SKM-1 treated with dmso at 0.1 percent for 144 hours (cell line): ENCODE measurements around the gene GPC3.

Source experiments
- DNase-seq: peaks from one replicate; lab custom pipeline; 2025; ENCODE audit not compliant: unreplicated experiment; lab: John Stamatoyannopoulos, UW

The GPC3 gene

DNA sequence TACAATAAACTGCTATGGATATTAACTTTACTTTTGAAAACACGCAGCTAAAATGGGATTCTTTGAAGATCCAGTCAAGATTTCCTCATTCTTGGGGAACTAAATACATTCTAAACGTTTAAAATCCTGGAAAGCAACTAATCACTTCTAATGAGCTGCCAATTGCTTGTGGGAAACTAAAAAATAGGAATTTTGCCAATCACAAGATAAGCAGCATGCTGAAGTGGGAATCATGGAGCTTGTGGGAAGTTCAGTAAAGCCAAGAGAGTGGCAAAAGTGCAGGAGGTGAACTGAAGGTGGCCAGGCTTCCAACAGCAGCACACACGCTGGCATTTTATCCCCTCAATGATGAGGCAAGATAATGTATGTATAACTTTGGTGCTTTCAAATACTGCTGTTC is 133.0 kb downstream of the GPC3 start:
- no peak for DNase-seq

DNA sequence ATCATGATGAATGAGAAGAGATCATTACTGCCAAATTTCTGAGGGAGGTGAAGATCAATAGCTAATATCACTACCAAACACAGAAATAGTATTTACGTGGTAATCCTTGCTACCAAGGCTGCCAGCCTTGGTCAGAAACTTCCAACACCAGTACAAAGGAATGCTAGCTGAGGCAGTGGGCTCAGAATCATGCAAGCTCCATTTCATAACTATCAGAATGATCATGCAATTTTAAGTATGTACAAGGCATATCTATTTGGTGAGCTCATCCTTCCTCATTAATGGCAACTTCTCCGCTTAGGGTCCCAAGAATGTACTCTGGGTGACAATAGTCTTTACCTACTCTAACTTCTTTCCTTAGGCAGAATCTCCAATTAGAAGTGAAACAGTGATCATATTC is 135.0 kb downstream of the GPC3 start:
- DNase-seq, result no peak

DNA sequence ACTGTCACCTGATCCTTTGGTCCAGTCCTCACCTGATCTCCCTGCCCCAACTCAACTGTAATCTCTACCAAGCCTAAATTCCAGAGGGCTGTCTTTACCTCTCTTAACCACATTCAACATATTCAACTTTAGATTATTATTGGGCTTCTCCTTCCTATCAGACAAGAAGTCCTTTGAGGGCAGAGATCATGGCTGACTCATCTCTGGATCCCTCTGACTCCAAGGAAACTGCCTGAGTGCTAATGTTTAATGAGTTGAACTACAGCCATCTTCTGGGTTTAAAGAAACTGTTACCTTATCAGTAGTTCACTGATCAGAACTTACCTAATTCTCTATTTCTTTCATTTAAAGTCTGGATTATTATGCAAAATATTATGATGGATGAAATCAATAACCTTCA is 135.7 kb downstream of the GPC3 start:
- no peak for DNase-seq

DNA sequence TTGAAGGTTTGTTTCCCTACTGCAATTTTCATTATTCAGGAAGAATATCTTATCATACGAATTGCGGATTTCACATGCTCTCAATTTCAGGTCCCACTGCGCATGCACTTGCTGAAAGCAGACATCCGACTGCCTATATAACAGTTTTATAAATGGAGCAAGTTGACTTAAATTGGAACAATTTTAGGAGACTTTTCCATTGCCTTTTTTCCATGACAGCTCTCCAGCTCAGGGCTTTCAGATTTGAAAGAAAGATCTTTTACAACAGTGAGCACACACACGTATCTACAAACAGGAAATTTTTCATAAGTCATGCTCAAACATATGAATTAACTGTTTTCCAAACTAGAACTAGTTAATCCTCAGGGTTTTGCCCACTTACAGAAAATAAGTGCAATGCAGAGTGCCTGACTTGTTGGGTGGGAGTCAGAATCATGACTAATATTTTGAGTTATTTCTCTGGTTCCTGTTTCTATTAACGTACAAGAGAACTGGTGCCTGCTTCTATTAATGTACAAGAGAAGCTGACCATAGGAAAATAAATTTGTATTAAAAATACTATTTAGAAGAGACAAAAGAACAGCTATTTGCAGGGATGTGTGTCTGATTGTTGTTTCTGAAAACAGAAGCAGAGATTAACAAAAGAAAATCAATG is 137.9 kb downstream of the GPC3 start:
- no peak for DNase-seq

DNA sequence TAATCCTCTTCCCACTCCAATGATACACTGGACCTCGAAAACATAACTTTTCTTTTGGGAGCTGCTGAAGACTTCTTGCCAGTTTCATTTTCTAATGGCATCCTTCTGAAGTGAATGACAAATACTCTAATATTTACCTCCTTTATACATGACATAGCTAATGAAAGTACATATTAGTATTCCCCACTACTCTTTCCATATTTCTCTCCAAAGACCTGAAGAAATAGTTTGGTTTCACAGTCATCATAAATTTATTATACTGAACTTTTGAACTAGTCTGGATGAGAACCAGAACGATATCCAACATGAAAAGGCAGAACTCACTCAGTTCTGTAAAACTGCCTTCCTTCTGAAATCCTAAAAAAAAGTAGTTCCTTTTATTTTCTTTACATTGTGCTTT is 139.1 kb downstream of the GPC3 start:
- no peak for DNase-seq

DNA sequence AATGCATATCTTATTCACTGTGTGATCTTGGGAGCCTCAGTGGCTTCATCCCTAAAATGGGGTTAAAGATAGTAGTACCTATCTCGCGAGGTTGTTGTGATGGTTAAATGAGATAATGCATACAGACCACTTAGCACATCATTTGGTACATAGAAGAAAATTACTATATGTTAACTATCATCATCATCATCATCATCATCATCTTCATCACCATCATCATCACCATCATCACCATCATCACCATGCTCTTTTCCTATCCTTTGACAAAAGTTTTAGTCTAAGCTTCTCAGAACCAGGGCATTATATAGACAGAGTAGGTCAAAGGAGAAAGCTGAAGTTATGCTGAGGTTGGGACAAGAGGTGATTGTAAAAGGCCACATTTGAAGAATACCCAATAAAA is 145.0 kb downstream of the GPC3 start:
- DNase-seq, result no peak

DNA sequence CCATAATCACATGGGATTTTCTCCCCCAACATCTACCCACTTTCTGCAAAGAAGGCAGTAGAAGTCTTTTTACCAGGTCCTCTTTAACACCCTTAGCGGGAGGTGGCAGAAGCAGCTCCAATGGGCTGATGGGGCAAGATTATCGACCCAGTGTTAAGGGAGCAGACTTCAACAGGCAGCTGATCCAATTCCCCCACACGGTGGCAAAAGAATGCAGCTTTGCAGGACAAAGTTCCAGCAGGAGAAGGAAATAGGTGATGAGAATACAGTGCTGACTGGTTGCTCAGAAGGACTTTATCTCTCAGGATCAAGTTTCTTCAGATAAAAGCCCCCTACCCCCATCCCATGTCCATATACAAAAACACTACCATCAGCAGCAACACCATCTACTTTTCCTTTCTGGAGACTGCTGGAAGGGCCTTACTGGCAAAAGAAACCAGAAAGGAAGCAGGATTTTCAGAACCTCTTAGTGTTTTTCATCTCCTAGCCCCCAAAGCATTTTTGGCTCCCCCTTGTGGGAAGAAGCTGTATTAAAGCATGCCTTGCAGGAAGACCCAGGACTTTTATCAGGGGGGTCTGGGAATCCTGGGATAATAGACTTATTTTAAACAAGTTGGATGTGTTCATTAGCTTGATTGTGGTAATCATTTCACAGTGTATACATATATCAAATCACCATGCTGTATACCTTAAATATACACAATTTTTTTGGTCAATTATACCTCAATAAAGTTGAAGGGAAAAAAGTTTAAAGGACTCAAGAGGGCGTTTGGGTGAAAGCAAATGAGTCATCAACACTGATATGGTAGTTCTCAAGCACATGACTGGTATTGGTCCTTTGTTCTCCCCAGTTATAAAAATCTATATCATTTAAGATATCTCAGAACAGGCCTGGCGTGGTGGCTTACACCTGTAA is 146.4 kb downstream of the GPC3 start:
- no peak for DNase-seq

DNA sequence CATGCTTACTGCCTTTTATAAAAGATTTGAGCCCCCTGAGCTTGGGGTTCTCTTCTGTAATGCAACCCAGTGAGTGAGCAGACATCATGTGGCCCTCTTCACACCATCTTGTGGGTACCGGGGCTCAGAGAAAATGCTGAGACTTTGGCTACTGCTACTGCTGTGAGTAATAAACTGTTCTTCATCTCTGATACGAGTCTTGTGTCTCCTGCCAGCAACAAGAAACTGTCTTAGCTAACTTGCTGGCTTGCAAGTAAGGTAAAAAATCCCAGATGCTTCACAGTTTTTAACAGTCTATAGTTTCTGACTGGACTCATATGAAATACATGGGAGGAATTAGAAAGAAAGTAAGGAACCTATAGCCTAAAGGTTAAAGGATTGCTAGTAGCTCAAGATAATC is 148.3 kb downstream of the GPC3 start:
- no peak for DNase-seq

DNA sequence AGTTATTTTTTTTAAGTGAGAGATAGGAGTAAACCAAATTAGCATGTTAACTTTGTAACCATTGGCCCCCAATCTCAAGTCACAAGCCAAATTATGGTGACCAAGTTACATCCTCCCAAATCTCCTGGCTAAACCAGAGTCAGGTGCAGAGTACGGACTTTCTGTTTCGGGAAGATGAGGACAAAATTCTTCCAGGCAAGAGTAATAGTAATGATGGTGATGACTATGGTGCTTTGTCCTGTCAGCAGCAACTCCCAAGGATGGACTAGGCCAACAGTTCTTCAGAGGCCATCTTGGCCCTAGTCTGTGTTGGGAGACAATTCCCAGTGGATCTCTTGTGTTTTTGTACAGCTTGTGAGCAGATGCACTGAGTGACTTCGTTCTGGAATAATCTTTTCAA is 148.8 kb downstream of the GPC3 start:
- no peak for DNase-seq

DNA sequence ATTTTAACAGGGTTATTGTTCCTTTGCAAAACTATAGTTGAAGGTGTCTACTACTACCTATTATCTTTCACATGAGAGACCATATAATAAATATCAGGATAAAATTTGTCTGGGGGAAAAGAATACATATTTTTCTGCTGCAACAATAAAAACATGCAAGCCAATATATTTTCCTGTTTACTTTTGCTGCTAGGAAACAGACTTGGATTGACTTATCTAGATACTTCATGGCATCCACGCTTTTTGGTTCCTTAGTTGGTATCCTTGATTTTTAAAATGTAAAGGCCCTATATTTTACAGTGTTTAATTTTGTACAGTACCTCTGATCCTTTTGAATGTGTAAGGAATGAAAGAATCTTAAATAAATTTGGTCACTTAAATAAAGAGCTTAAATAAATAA is 150.6 kb downstream of the GPC3 start:
- DNase-seq, result no peak

DNA sequence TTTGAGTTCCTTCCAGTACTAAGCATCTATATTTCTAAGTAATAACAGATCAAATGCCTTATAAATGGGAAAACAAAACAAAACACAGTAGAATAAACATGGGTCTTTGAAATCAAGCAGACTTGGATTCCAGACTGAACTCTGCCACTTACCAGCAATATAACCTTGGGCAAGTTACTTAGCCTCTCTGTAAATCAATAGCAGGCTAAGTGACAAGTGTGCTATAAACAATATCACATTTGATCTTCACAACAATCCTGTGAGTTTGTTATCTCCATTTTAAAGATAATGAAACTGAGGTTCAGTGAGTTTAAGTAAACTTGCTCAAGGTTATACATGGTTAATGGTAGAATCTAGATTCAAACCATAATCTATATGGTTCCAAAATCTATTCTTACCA is 165.8 kb downstream of the GPC3 start:
- no peak for DNase-seq

DNA sequence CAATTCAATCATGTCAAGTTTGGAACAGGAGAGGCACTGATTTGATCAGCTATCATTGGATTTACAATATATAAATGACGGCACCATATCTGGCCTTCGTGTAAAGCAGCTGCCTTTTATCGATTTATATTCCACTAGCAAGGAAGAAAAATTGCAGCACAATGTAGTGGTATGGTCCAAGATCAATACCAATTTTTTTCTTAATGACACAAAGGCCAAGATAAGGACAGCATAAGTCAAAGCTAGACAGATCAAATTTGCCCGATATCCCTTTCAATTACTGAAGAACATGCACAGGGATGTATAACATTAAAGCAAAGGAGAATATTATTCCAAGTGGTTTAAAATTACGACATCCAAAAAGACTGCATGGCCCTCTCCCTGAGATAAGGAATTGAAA is 167.4 kb downstream of the GPC3 start:
- no peak for DNase-seq

DNA sequence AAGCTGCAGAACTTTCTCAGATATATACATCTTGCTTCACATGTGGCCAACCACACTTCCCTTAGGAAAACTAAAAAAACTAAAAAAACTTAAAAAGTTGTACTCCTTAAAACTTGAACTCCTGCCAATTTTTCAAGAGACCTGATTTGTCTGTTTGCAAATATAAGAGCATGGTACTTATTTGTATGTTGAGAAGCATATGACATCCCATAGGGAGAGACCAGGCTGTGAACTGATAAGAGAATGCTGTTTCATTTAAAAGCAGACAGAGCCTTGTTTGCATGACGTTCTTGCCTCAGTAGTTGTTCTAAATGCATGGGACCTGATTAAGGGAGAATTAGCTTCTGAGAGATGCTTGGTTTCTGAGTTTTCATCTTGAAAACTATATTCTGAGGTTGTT is 169.9 kb downstream of the GPC3 start:
- no peak for DNase-seq

DNA sequence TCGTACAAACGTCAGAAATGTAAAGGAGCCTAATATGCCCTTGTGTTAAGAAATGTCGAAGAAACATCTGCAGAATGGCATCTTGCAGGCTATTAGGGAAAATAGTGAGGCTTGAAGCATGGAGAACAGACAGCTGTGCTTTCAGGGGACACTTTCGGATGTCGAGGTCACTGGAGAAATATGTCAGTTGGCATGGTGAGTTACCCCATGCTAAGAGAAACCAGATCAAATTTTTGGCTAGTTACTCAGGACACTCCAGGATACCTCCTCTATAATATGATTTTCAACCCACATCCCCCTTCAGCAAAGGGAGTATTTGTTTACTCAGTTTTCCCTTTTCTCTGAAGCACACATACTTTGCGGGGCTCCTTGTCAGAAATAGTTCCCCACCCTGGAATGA is 171.4 kb downstream of the GPC3 start:
- DNase-seq, result no peak

DNA sequence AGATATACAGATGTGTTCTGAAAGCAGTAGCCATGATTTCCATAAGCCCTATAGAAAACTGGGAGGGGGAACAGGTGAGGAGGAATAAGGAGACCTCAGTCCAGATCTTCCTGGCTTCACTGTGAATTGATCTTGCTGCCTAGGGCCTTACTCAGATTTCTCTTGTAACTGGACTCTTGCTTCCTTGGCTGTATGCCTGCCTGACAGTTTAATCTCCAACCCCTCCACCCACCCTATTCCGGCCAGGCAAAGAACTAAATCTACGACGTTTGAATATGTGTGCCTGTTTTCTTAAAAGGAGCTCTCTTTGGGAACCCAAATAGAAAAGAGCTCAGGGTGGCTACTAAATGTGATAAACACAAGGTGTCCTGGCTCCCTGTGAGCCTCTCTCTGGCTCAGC is 173.0 kb downstream of the GPC3 start:
- no peak for DNase-seq

DNA sequence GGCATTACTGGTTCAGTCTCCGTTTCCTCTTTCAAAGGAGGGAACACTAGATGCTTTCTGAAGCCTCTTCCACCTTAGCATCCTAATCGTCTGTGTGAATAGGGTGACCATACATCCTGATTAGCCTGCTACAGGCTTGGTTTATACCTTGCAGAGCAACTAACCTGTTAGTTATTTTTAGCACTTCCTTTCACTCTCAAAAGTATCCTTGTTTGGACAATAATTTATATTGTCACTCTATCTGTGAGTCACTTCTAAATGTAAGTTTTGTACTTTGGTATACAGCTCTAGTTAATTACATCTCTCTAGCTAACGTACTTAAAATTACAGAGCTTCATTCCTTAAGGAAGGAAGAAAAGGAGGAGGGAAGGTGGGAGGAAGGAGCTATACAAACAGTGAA is 174.5 kb downstream of the GPC3 start:
- no peak for DNase-seq

DNA sequence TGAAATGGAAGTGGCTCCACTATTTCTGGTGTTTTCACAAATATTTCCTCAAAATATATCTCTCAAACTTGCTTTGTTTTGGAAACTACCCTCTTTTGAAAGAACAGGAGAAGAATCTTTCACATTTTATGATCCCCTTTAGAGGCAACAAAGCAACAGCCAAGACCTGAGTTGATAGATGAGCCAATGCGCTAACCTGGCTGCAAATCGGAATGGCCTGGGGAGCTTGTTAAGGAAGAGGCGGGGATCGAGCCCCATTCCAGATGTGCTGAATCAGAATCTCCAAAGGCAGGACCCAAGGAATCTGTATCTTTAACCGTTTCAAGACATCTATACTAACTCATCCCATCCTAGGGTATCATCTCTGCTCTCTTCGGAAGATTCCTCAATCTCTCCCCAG is 181.3 kb downstream of the GPC3 start:
- no peak for DNase-seq

DNA sequence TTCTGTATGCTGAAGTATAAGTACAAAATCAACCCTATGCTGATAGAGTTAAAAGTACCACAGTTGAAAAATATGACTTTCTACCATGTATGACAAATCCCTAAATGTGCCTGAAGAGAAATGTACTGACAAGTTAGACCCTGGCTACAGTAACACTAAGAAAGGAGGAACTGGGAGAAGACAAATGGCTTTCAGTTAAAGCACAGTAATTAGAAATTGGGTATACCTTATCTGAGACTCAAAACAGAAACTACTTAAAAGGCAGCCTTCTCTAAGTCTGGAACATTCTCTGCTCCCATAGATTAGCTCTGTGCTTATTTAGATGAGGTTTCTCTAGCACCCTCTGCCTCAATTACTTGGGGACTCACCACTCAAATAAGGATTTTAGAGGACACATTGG is 189.1 kb downstream of the GPC3 start:
- no peak for DNase-seq

DNA sequence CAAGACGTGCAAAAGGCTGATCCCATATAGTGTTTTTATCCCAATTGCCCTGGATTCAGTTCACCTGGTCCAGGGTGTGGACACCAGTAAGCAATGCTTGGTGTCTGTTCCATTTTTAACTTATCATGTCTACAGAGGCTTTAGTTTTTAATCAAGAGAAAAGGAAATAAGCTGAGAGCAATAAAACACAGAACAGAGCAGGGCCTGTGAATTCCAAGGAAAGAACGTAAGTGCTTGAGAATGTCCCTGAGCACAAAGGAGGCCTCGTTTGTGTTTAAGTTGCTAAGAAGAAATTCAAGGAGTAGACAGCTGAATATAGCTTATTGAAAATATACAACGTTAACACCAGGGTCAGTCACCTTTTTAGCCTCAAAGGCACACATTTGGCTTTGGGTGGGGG is 191.3 kb downstream of the GPC3 start:
- DNase-seq, result no peak

DNA sequence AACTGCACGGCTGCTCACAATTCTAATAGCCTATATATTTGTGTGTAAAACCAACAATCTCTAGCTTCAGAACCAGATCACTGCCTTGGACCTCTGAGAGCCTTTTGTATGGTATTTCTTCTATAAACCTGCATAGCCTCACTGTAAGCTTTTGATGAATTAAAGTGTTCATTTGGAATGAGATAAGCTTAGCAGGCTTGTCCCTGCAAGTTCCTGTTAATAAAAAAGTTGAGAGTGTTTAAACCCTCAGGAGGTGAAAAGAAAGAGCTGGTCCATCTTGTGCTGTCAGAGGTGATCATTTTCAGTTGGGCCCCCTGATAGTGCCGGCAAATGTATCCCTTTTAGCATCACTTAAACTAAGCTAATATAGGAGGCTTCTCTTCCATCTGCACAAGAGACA is 191.8 kb downstream of the GPC3 start:
- DNase-seq, result no peak

DNA sequence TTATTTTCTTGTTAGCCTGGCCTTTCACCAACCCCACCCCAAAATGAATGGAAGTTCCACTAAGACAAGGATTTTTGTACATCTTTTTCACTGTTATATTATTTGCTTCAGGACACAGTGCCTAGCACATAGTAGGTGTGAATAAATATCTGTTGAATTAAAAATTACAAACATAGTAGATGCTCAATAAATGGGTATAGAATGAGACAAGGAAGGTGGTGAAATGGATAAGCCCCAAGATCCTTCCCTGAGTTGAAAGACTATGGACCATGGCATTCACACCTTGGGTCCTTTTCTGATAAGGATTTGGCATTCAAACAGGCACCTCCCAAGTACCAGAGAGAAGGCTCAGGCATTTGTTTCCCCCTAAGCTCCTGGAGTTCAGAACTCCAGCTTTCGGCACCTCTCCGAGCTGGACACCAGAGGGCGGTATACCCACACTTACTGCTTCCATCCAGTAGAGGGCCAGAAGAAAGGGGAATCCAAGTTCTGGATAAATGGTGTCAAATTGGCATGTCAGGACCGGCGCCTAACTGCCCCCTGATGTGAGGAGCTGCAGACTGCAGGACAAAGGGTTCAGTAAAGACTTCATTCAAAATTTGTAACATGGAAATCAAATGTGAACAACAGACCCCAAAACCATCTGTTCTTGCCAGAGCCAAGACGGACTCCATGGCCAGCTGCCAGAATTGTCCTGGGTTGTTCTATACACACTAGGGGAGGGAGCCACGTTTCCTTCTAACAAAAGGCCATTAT is 193.0 kb downstream of the GPC3 start:
- peak; percentile 44 for DNase-seq

DNA sequence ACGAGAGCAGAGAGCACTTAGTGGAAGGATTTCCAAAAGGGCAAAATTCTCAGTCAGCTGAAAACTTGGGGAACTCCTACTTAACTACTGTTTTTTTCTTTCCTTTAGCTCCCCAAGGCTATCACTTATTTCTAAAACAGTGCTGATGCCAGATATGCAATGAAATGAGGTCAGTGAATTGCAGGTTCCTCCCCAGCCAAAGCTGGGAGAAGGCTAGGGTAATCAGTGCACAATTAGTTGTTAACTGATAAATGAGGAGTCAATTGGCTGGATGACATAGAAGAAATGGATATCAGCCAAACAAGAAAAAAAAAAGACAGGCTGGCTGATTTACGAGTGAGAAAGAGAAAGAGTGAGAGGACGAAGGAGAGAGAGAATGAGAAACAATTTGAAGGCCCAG is 195.6 kb downstream of the GPC3 start:
- no peak for DNase-seq
